ENCODE measurements around the gene MS4A14.

MS4A14 gene

DNA sequence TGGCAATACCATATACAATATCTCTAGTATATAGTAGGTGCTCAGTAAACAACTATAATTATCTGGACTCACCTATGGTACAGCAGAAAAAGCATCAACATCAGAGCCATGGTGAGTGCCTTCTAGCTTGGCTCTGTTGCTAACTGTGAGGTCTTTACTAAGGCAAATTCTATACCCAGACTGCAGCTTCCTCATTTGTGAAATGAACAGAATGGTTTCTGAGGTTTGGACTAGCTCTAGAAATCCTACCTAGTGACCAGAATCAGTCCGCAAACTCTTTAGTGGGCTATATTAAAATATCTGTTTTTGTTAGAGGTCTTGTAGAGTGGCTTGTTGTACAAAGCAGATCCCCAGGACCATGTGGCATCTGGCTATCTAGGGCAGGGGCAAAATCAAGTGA is 63.1 kb downstream of the MS4A14 start:
- Histone ChIP-seq H3K4me3 (ENCODE audit: low read length) (peak overlapping the region; percentile 81), H3K9me3 (ENCODE audit: control insufficient read depth, insufficient read depth, low read length) (no peaks in the 10 kb centered on the region), H3K27ac (ENCODE audit: low read depth, low read length) (peak overlapping the region; percentile 98), H3K27me3 (ENCODE audit: control insufficient read depth, low read length) (no peaks in the 10 kb centered on the region), H3K4me1 (ENCODE audit: control insufficient read depth, low read length) (peaks cover 61% of the 10 kb centered on the region), H3K79me2 (ENCODE audit: control insufficient read depth, low read length) (peaks cover 92% of the 10 kb centered on the region), H3F3A (ENCODE audit: control insufficient read depth, insufficient read depth) (peaks cover 42% of the 10 kb centered on the region), H3K4me2 (ENCODE audit: low read length) (peak overlapping the region; percentile 93), H3K36me3 (ENCODE audit: control insufficient read depth, low read length) (peaks cover 95% of the 10 kb centered on the region), H3K9me2 (replicated peaks; ENCODE audit: control insufficient read depth, low read length) (no peaks in the 10 kb centered on the region), H4K20me1 (ENCODE audit: control insufficient read depth, insufficient read depth, low read depth, low read length) (peaks cover 12% of the 10 kb centered on the region; the same call in 1 of the 2 replicates)
- TF ChIP-seq, protein P1, sequence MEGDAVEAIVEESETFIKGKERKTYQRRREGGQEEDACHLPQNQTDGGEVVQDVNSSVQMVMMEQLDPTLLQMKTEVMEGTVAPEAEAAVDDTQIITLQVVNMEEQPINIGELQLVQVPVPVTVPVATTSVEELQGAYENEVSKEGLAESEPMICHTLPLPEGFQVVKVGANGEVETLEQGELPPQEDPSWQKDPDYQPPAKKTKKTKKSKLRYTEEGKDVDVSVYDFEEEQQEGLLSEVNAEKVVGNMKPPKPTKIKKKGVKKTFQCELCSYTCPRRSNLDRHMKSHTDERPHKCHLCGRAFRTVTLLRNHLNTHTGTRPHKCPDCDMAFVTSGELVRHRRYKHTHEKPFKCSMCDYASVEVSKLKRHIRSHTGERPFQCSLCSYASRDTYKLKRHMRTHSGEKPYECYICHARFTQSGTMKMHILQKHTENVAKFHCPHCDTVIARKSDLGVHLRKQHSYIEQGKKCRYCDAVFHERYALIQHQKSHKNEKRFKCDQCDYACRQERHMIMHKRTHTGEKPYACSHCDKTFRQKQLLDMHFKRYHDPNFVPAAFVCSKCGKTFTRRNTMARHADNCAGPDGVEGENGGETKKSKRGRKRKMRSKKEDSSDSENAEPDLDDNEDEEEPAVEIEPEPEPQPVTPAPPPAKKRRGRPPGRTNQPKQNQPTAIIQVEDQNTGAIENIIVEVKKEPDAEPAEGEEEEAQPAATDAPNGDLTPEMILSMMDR (IDR thresholded peaks at IDR 0.05; ENCODE audit: low read depth, low read length, poor library complexity, severe bottlenecking): no peak
- no peak for TF ChIP-seq EZH2phosphoT487 (IDR thresholded peaks at IDR 0.05; ENCODE audit: borderline replicate concordance, low read length)
